Measurements from ENCODE around the gene GLIS1. TPM values are rescaled to one million over a fixed set of nuclear protein-coding genes. Genes with fewer than 3 reads are reported as not detected.
"Not testable (repeated sequence)": the region's sequence is repeated elsewhere in the genome, so short reads cannot be mapped to it uniquely, and the experiment has no call there.

Gene GLIS1
- total and polyA plus RNA-seq, 8 donors: 0.20 to 4.8 (median 0.55) TPM; not detected in 1

DNA sequence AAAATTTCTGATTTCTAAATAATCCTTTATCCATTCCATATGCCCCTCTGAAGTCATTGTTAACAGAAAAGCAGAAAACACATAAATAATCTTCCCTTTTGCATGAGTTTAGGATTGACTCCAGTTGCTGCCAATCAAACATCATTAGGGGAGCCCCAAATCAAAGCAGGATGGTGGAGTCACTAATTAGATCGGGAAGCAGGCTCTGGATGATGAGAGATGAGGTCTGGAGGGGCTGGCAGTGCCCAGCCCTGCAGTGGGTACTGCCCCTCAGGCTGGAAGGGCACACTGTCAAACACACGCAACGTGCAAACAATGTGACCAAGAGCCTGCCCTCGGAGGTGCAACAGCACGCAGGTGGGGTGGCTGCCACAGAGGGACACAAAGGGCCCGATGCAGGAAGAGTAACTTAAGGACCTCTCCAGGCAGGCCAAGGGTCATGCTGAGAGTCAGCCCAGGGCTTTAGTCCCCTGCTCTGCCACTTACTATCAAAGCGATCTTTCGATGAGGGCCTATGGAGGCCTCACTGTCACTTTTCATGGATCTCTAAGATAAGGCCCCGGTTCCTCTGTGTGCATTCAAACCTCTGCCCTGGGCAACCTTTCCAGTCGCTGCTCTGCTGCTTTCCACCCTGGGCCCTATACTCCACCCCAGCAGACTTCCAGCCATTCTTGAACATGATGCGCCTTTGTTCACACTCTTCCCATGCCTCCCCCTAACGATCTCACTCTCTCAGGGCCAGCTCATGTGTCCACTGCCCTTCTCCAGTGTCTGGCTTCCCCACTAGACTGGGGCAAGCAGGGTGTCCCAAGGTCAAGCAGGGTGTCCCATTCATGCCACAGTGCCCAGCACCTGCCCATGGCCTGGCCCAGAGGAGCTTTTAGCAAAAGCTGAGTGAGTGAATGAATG is 180.9 kb downstream of the GLIS1 start:
- H3K27me3 ChIP-seq: peaks cover 0 to 3% (median 0%) of the 10 kb centered on the region in 3 donors
- intact Hi-C loops (cut with DNase I; ENCODE audit: low total_unique reads): no loop called here
- DNase-seq: no peak

DNA sequence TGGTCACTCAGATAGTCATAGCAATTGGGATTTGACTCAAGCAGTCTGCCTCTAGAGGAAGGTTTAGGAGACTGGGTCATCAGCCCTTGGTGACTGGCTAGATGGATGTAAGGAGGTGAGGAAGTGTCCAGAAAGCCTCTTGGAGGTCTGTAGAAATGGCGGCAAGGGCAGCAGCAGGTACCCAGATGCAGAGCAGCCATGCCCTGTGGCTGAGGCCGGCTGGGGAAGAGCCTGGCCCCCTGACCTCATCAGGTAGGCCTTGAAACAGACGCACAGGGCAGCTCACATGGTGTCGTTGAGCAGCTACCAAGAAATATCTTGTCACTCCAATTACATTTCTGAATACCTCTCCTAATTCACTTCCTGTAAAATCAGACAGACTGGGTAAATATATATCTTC is 181.6 kb downstream of the GLIS1 start:
- DNase-seq: no peak
- H3K27me3 ChIP-seq: no peaks in the 10 kb centered on the region
- H3K36me3 ChIP-seq: no peaks in the 10 kb centered on the region
- no peak overlapping the region for H3K27ac ChIP-seq
- no peak overlapping the region for H3K4me3 ChIP-seq
- intact Hi-C loops (cut with DNase I; ENCODE audit: low total_unique reads): no loop called here
- H3K9me3 ChIP-seq: no peaks in the 10 kb centered on the region
- H3K4me1 ChIP-seq: peaks cover 0 to 7% (median 0%) of the 10 kb centered on the region in 4 donors
- WGBS, 5 donors: 85 to 91% (median 85%) methylated on average over 4 of the region's 4 CpGs
- no peak for TF ChIP-seq EP300 (IDR thresholded peaks at IDR 0.05)
- TF ChIP-seq CTCF (IDR thresholded peaks at IDR 0.05): no peak
- no peak for TF ChIP-seq POLR2AphosphoS5 (IDR thresholded peaks at IDR 0.05)
- TF ChIP-seq POLR2A (IDR thresholded peaks at IDR 0.05): no peak

More for the DNA sequence above, 180.9 kb downstream of the GLIS1 start:
- Histone ChIP-seq H3K36me3 (no peaks in the 10 kb centered on the region), H3K4me3 (no peak overlapping the region), H3K27ac (no peak overlapping the region), H3K9me3 (no peaks in the 10 kb centered on the region), H3K4me1 (peaks cover 0 to 7% (median 0%) of the 10 kb centered on the region in 4 donors)
- 73 to 84% (median 76%) methylated on average over 12 of the region's 12 CpGs for WGBS, 5 donors
- TF ChIP-seq POLR2A (IDR thresholded peaks at IDR 0.05): no peak
- no peak for TF ChIP-seq EP300 (IDR thresholded peaks at IDR 0.05)
- no peak for TF ChIP-seq CTCF (IDR thresholded peaks at IDR 0.05)
- TF ChIP-seq POLR2AphosphoS5 (IDR thresholded peaks at IDR 0.05): no peak

- H3K9me3 ChIP-seq: no peaks in the 10 kb centered on the region
- intact Hi-C loops (cut with DNase I; ENCODE audit: low total_unique reads): no loop called here
- H3K36me3 ChIP-seq: no peaks in the 10 kb centered on the region
- peaks cover 0 to 3% (median 0%) of the 10 kb centered on the region in 4 donors for H3K4me1 ChIP-seq
- H3K27ac ChIP-seq: no peak overlapping the region
- TF ChIP-seq CTCF (IDR thresholded peaks at IDR 0.05): no peak
- 93 to 98% (median 95%) methylated on average over 3 of the region's 3 CpGs for WGBS, 5 donors
- H3K4me3 ChIP-seq: no peak overlapping the region
- no peak for DNase-seq
- H3K27me3 ChIP-seq: no peaks in the 10 kb centered on the region
Measured at GRCh38 chr1:53556657-53557227, 182.2 kb downstream of the GLIS1 start.

DNA sequence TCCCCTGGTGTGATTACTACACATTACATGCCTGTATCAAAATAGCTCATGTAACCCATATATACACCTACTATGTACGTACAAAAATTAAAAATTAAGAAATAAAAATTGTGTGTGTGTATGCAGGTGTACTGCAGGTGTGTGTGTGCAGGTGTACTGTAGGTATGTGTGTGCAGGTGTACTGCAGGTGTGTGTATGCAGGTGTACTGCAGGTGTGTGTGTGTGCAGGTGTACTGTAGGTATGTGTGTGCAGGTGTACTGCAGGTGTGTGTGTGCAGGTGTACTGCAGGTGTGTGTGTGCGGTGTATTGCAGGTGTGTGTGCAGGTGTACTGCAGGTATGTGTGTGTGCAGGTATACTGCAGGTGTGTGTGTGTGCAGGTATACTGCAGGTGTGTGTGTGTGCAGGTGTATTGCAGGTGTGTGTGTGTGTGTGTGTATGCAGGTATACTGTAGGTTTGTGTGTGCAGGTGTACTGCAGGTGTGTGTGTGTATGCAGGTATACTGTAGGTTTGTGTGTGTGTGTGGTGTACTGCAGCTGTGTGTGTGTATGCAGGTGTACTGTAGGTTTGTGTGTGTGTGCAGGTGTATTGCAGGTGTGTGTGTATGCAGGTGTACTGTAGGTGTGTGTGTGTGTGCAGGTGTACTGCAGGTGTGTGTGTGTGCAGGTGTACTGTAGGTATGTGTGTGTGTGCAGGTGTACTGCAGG is 183.2 kb downstream of the GLIS1 start:
- H3K4me1 ChIP-seq; H3K4me3 ChIP-seq; DNase-seq; H3K9me3 ChIP-seq; H3K36me3 ChIP-seq; H3K27me3 ChIP-seq; H3K27ac ChIP-seq; intact Hi-C loops (cut with DNase I; ENCODE audit: low total_unique reads): not testable (repeated sequence)
- 85 to 99% (median 97%) methylated on average over 2 of the region's 2 CpGs for WGBS, 5 donors

All from stomach (tissue), 9 donors.